ENCODE data around the gene TMEM108.

The TMEM108 gene

DNA sequence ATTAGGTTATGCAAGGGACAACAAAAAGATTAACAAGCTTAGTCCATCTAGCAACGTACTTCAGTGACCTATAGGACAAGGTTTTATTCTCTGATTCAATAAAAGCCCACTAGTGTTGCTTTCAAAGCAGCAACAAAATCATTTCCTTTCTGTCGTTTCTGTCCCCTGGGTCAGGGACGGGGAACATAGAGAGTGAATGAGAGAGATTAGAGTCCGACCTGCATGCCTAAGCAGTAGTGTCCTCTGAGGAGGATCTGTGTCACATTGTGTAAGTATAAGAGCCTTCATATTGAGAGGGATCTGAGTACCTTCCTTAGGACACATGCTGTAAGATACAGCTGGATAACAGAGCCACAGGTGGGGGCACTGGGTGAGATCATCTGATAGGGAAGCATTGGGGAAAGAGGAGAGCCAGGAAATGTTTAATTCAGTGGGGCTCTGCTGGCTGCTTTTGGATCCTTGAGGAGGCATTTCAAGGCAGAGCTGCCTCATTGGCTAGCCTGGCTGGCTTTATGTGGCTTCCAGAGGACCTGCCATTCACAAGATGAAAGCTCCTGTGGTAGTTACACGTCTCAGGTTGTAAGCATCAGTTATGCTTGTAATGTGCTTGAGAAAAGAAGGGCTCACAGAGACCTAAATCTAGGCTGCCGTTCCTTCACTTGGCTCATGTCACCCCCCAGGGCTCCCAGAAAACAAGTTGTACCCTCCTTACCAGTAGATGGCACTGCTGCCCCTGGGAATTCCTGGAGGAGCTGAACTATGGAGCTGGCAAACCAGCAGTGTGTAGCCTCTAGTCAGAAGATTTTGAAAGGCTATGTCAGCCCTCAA is 2.7 kb downstream of the TMEM108 start:
- Mint-ChIP-seq H3K27me3 (peaks cover 53% of the 10 kb centered on the region), H3K27ac (no peak overlapping the region), H3K4me3 (no peak overlapping the region), H3K36me3 (ENCODE audit: low read depth) (no peaks in the 10 kb centered on the region), H3K4me1 (ENCODE audit: low read depth) (peaks cover 3% of the 10 kb centered on the region), H3K9me3 (no peaks in the 10 kb centered on the region)
- DNase-seq = no peak

DNA sequence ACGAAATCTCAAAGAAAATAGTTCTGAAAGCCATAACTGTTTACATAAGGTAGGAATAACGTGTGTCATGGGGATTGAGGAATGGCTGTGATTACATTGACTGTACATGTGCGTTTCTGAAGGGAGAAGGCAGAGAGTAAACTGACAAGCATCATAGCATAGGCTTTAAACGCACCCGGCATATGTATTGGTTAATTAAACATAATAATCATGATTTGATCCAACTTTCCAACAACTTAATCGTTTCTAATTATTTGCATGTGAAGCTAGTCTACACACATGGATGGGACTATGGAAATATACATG is 3.3 kb downstream of the TMEM108 start:
- no peak for DNase-seq
- peaks cover 3% of the 10 kb centered on the region for H3K4me1 Mint-ChIP-seq (ENCODE audit: low read depth)
- H3K27ac Mint-ChIP-seq = no peak overlapping the region
- no peaks in the 10 kb centered on the region for H3K36me3 Mint-ChIP-seq (ENCODE audit: low read depth)
- H3K27me3 Mint-ChIP-seq = peaks cover 49% of the 10 kb centered on the region
- H3K4me3 Mint-ChIP-seq = no peak overlapping the region
- no peaks in the 10 kb centered on the region for H3K9me3 Mint-ChIP-seq

- Mint-ChIP-seq H3K27me3 (peaks cover 38% of the 10 kb centered on the region), H3K36me3 (ENCODE audit: low read depth) (no peaks in the 10 kb centered on the region)
These were observed 4.6 kb downstream of the TMEM108 start for GRCh38 chr3:133042778-133043177.

GRCh38 chr3:133047980-133048379 is 9.8 kb downstream of the TMEM108 start:
- no peaks in the 10 kb centered on the region for H3K4me1 Mint-ChIP-seq (ENCODE audit: low read depth)

More at GRCh38 chr3:133042778-133043177, 4.6 kb downstream of the TMEM108 start:
- Mint-ChIP-seq H3K4me1 (ENCODE audit: low read depth) (no peaks in the 10 kb centered on the region), H3K27ac (no peak overlapping the region), H3K4me3 (no peak overlapping the region), H3K9me3 (no peaks in the 10 kb centered on the region)
- DNase-seq = no peak

DNA sequence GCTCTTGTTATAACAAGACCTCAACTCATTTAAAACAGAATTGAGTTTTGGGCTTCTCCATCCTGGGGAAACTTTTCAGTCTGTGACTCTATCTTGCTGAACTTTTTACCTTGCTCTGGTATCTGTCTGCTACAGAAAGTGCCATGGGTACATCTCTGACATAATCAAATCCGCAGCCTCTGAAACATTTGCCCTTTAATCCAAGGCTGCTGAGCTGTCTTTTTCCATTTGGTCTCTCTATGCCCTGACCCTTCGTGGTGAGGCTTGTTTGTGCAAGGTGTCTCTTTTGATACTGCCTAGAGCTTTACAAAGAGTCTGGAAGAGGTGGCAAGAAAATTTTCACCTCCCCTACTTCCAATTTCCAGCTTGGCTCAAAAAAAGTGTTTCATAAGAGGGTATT is 11.3 kb downstream of the TMEM108 start:
- DNase-seq = no peak

More at GRCh38 chr3:133047980-133048379, 9.8 kb downstream of the TMEM108 start:
- no peak overlapping the region for H3K4me3 Mint-ChIP-seq
- DNase-seq = no peak
- no peak overlapping the region for H3K27ac Mint-ChIP-seq
- H3K36me3 Mint-ChIP-seq (ENCODE audit: low read depth) = no peaks in the 10 kb centered on the region
- H3K27me3 Mint-ChIP-seq = peaks cover 13% of the 10 kb centered on the region
- H3K9me3 Mint-ChIP-seq = no peaks in the 10 kb centered on the region

GRCh38 chr3:133050891-133051290 is 12.7 kb downstream of the TMEM108 start:
- Mint-ChIP-seq H3K9me3 (no peaks in the 10 kb centered on the region), H3K36me3 (ENCODE audit: low read depth) (no peaks in the 10 kb centered on the region), H3K4me1 (ENCODE audit: low read depth) (no peaks in the 10 kb centered on the region), H3K4me3 (no peak overlapping the region), H3K27ac (no peak overlapping the region), H3K27me3 (peaks cover 13% of the 10 kb centered on the region)
- no peak for DNase-seq

More for the DNA sequence above, 11.3 kb downstream of the TMEM108 start:
- Mint-ChIP-seq H3K4me1 (ENCODE audit: low read depth) (no peaks in the 10 kb centered on the region), H3K36me3 (ENCODE audit: low read depth) (no peaks in the 10 kb centered on the region), H3K9me3 (no peaks in the 10 kb centered on the region), H3K4me3 (no peak overlapping the region), H3K27ac (no peak overlapping the region), H3K27me3 (peaks cover 13% of the 10 kb centered on the region)

- Mint-ChIP-seq H3K27me3 (peaks cover 9% of the 10 kb centered on the region), H3K9me3 (no peaks in the 10 kb centered on the region), H3K4me3 (no peak overlapping the region), H3K27ac (no peak overlapping the region), H3K4me1 (ENCODE audit: low read depth) (no peaks in the 10 kb centered on the region), H3K36me3 (ENCODE audit: low read depth) (no peaks in the 10 kb centered on the region)
- no peak for DNase-seq
These were observed 15.3 kb downstream of the TMEM108 start for GRCh38 chr3:133053532-133053931.

- H3K4me3 Mint-ChIP-seq = no peak overlapping the region
- DNase-seq = no peak
- no peak overlapping the region for H3K27ac Mint-ChIP-seq
- no peaks in the 10 kb centered on the region for H3K9me3 Mint-ChIP-seq
- peaks cover 9% of the 10 kb centered on the region for H3K27me3 Mint-ChIP-seq
- H3K36me3 Mint-ChIP-seq (ENCODE audit: low read depth) = no peaks in the 10 kb centered on the region
- no peaks in the 10 kb centered on the region for H3K4me1 Mint-ChIP-seq (ENCODE audit: low read depth)
These were observed 16.4 kb downstream of the TMEM108 start for GRCh38 chr3:133054586-133054985.

DNA sequence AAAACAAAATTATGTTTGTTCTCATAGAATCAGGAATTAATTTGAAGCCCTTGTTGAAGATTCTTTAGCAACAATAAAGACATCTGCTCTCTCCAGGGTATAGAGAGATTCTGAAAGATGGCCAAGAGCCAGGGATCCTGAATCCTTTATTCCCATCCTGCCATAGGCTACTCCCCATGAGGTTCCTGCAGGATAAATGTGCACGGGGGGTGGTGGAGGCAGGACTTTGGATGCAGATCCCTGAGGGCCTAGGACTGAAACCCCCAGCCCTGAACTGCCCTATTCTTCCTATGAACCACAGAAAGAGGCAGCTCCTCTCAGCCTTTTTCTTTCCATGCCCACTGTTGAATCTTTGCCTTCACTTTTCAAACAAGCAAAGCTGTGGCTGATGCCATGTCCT is 17.1 kb downstream of the TMEM108 start:
- Mint-ChIP-seq H3K4me1 (ENCODE audit: low read depth) (no peaks in the 10 kb centered on the region), H3K9me3 (no peaks in the 10 kb centered on the region), H3K27me3 (peaks cover 9% of the 10 kb centered on the region), H3K4me3 (no peak overlapping the region), H3K27ac (no peak overlapping the region), H3K36me3 (ENCODE audit: low read depth) (no peaks in the 10 kb centered on the region)
- no peak for DNase-seq

GRCh38 chr3:133058243-133058642 is 20.1 kb downstream of the TMEM108 start:
- Mint-ChIP-seq H3K4me1 (ENCODE audit: low read depth) (no peaks in the 10 kb centered on the region), H3K9me3 (no peaks in the 10 kb centered on the region), H3K27me3 (peaks cover 6% of the 10 kb centered on the region), H3K36me3 (ENCODE audit: low read depth) (no peaks in the 10 kb centered on the region), H3K4me3 (no peak overlapping the region), H3K27ac (no peak overlapping the region)
- DNase-seq = no peak

GRCh38 chr3:133058831-133059230 is 20.6 kb downstream of the TMEM108 start:
- Mint-ChIP-seq H3K4me1 (ENCODE audit: low read depth) (no peaks in the 10 kb centered on the region), H3K4me3 (no peak overlapping the region), H3K9me3 (no peaks in the 10 kb centered on the region), H3K36me3 (ENCODE audit: low read depth) (no peaks in the 10 kb centered on the region), H3K27me3 (peaks cover 8% of the 10 kb centered on the region), H3K27ac (no peak overlapping the region)
- DNase-seq = no peak

GRCh38 chr3:133065193-133065961 is 27.2 kb downstream of the TMEM108 start:
- Mint-ChIP-seq H3K4me3 (no peak overlapping the region), H3K27ac (no peak overlapping the region), H3K36me3 (ENCODE audit: low read depth) (no peaks in the 10 kb centered on the region), H3K9me3 (no peaks in the 10 kb centered on the region), H3K27me3 (peaks cover 8% of the 10 kb centered on the region), H3K4me1 (ENCODE audit: low read depth) (no peaks in the 10 kb centered on the region)
- no peak for DNase-seq

- H3K4me3 Mint-ChIP-seq = no peak overlapping the region
- H3K36me3 Mint-ChIP-seq (ENCODE audit: low read depth) = no peaks in the 10 kb centered on the region
- H3K27me3 Mint-ChIP-seq = peaks cover 8% of the 10 kb centered on the region
- H3K4me1 Mint-ChIP-seq (ENCODE audit: low read depth) = no peaks in the 10 kb centered on the region
- no peaks in the 10 kb centered on the region for H3K9me3 Mint-ChIP-seq
- no peak overlapping the region for H3K27ac Mint-ChIP-seq
- no peak for DNase-seq
These were observed 27.8 kb downstream of the TMEM108 start for GRCh38 chr3:133066026-133066425.

DNA sequence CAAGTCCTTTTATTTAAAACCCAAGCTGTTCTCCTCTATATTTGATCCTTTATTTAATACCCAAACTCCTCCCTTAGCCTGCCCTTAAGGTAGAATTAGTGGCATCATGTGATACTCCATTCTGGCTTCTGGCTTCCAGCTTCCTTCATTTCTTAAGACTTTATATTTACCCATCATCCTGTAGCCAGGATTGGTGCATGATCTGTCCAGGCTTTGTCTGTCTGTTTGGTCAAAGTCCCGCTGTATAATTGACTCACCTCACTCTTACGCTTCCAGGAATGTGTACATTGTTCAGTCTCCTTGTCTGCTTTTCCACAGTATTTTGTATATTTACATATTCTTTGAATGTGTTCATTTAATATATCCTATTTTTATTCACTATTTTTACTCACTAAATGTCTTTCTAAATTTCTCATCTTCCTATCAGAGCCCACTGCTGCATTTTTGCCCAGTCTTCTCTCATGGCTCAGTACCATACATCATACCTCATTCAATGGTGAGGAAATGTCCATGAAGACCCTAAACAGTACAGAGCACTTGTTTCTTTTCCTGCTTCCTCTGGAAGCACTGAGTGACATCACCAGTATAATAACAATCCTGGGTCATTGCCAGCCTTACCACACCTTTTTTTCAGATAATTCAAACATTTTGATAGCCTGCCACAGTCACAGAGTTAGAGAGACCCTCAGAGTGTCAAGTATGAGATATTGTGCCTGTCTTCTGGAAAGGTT is 31.5 kb downstream of the TMEM108 start:
- Mint-ChIP-seq H3K36me3 (ENCODE audit: low read depth) (no peaks in the 10 kb centered on the region), H3K4me3 (no peak overlapping the region), H3K27ac (no peak overlapping the region), H3K9me3 (no peaks in the 10 kb centered on the region), H3K4me1 (ENCODE audit: low read depth) (no peaks in the 10 kb centered on the region), H3K27me3 (no peaks in the 10 kb centered on the region)
- no peak for DNase-seq

DNA sequence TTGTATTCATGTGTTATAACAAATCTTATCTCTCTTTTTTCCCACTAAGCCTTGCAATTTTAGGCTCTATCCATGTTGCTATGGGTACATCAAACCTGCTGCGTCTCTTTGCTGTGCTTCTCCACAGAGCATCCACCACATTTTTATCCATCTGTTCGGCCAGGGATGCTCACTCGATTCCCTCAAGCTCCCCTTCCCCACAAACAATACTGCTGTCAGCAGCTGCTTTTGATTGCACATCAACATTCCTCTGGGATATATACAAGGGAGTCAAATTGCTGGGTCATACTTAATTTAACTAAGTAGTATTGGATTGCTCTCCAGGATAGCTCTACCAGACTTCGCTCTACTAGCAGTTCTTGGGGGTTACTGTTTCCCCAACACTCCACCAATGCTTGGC is 36.8 kb downstream of the TMEM108 start:
- H3K9me3 Mint-ChIP-seq = no peaks in the 10 kb centered on the region
- no peak for DNase-seq
- H3K4me3 Mint-ChIP-seq = no peak overlapping the region
- no peaks in the 10 kb centered on the region for H3K36me3 Mint-ChIP-seq (ENCODE audit: low read depth)
- peaks cover 4% of the 10 kb centered on the region for H3K27me3 Mint-ChIP-seq
- no peak overlapping the region for H3K27ac Mint-ChIP-seq
- H3K4me1 Mint-ChIP-seq (ENCODE audit: low read depth) = no peaks in the 10 kb centered on the region

Data from activated T-cell treated with anti-CD3 and anti-CD28 coated beads, Interleukin-2, amount 50 U/mL, for 24 hours (primary cell).